ENCODE results near the gene PSORS1C2. TPM values are rescaled to one million over a fixed set of nuclear protein-coding genes. Genes with fewer than 3 reads are reported as not detected.

PSORS1C2 gene
- total RNA-seq, 1 donor from 2014 or later = not detected

- peak; percentile 57 to 83 for DNase-seq (ENCODE audit: low spot score in 2 of 2, unreplicated experiment in 2 of 2)
- Mint-ChIP-seq H3K27me3 (ENCODE audit: low read depth) (peaks cover 21% of the 10 kb centered on the region), H3K27ac (peak overlapping the region; percentile 48), H3K36me3 (no peaks in the 10 kb centered on the region), H3K4me3 (no peak overlapping the region), H3K4me1 (peaks cover 26% of the 10 kb centered on the region), H3K9me3 (no peaks in the 10 kb centered on the region)
- peak; percentile 82 for TF ChIP-seq CTCF (IDR thresholded peaks at IDR 0.05; ENCODE audit: unreplicated experiment)
Measured at GRCh38 chr6:31128093-31128676, 10.7 kb downstream of the PSORS1C2 start.

- no peaks in the 10 kb centered on the region for H3K9me3 Mint-ChIP-seq
- DNase-seq (ENCODE audit: low spot score in 2 of 2, unreplicated experiment in 2 of 2) = no peak
- no peak overlapping the region for H3K4me3 Mint-ChIP-seq
- no peak overlapping the region for H3K27ac Mint-ChIP-seq
- H3K36me3 Mint-ChIP-seq = no peaks in the 10 kb centered on the region
- H3K4me1 Mint-ChIP-seq = peaks cover 35% of the 10 kb centered on the region
- H3K27me3 Mint-ChIP-seq (ENCODE audit: low read depth) = peaks cover 21% of the 10 kb centered on the region
- TF ChIP-seq CTCF (IDR thresholded peaks at IDR 0.05; ENCODE audit: unreplicated experiment) = no peak
Measured at GRCh38 chr6:31126396-31127175, 12.3 kb downstream of the PSORS1C2 start.

DNA sequence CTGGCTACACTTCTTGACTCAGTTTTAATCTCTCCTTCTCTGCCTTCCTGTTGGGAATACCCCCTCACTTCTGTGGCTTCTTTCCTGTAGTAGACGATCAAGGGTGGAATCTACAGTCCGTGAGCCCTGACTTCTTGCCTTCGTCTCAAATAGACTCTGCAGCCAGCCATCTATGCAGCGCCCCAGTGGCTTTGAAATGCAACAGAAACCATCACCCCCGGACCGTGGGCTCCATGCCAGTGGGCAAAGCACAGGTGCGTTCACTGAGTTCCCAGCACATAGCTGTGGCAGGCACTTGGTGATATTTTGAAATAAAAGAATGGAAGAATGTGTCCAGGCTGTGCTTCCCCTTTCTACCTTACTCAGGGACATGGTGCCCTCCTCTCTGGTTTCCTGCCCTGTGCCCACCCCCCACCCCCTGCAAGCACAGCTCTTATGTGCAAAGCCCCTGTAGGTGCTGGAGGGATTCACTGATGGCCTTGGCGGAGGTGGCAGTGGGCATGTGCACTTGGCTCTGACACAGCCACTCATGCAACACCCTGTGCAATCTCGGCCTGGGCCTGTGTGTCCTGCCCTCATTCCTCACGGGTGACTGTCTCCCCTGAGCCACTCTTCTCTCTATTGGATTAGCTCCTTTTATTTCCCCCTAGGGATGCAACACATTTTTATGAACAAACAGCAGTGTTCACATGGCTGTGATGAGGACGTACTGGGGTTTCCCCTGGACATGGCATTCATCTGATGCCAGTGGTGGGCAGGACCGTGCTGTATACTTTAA, 13.1 kb downstream of the PSORS1C2 start:
- Mint-ChIP-seq H3K27ac (peak overlapping the region; percentile 40), H3K4me3 (no peak overlapping the region), H3K4me1 (peaks cover 36% of the 10 kb centered on the region)

DNA sequence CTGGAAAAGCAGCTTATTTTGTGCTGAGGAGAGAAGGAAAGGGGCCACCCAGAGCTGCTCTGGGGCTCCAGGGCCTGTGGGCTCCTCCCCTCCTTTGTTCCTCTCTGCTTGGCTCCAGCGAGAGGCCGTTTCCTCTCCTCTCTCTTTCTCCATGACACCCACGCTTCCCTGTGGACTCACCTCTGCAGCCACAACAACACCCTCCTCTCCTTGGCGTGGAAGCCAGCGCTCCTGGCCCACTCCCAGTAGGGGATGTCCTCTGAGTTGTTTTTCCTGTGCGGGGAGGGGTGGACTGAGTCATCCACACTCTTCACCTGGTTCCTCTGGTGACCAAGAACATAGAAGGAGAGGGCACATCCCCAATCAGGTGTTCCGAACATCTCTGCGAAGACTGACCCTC, 13.7 kb downstream of the PSORS1C2 start:
- H3K27me3 Mint-ChIP-seq (ENCODE audit: low read depth) = peaks cover 21% of the 10 kb centered on the region
- DNase-seq (ENCODE audit: low spot score in 2 of 2, unreplicated experiment in 2 of 2) = no peak
- H3K9me3 Mint-ChIP-seq = no peaks in the 10 kb centered on the region
- peaks cover 36% of the 10 kb centered on the region for H3K4me1 Mint-ChIP-seq
- no peaks in the 10 kb centered on the region for H3K36me3 Mint-ChIP-seq
- TF ChIP-seq CTCF (IDR thresholded peaks at IDR 0.05; ENCODE audit: unreplicated experiment) = no peak
- H3K4me3 Mint-ChIP-seq = no peak overlapping the region
- peak overlapping the region; percentile 39 for H3K27ac Mint-ChIP-seq

More for the DNA sequence above, 13.1 kb downstream of the PSORS1C2 start:
- TF ChIP-seq CTCF (IDR thresholded peaks at IDR 0.05; ENCODE audit: unreplicated experiment) = no peak
- Mint-ChIP-seq H3K9me3 (no peaks in the 10 kb centered on the region), H3K36me3 (no peaks in the 10 kb centered on the region), H3K27me3 (ENCODE audit: low read depth) (peaks cover 21% of the 10 kb centered on the region)
- DNase-seq (ENCODE audit: low spot score in 2 of 2, unreplicated experiment in 2 of 2) = no peak

- peaks cover 9% of the 10 kb centered on the region for H3K27me3 Mint-ChIP-seq (ENCODE audit: low read depth)
- no peak for TF ChIP-seq CTCF (IDR thresholded peaks at IDR 0.05; ENCODE audit: unreplicated experiment)
- H3K4me3 Mint-ChIP-seq = no peak overlapping the region
- DNase-seq (ENCODE audit: low spot score in 2 of 2, unreplicated experiment in 2 of 2) = peak; percentile 67 to 82
- no peaks in the 10 kb centered on the region for H3K9me3 Mint-ChIP-seq
- peak overlapping the region; percentile 96 for H3K27ac Mint-ChIP-seq
- no peaks in the 10 kb centered on the region for H3K36me3 Mint-ChIP-seq
- peaks cover 34% of the 10 kb centered on the region for H3K4me1 Mint-ChIP-seq
Measured at GRCh38 chr6:31122791-31123706, 15.8 kb downstream of the PSORS1C2 start.

Measured in mesothelial cell of epicardium (in vitro differentiated cells).